NCI-H226 (cell line): ENCODE results near the gene LASP1NB.
"Not testable (repeated sequence)": the region's sequence is repeated elsewhere in the genome, so short reads cannot be mapped to it uniquely, and the experiment has no call there.

Experiments
- DNase-seq: peaks from one replicate; pipeline ENCODE4 v3.0.0-alpha.2; 2015

The LASP1NB gene

GRCh38 chr17:38897671-38898290 is 27.6 kb upstream of the LASP1NB start:
- DNase-seq: no peak

DNA sequence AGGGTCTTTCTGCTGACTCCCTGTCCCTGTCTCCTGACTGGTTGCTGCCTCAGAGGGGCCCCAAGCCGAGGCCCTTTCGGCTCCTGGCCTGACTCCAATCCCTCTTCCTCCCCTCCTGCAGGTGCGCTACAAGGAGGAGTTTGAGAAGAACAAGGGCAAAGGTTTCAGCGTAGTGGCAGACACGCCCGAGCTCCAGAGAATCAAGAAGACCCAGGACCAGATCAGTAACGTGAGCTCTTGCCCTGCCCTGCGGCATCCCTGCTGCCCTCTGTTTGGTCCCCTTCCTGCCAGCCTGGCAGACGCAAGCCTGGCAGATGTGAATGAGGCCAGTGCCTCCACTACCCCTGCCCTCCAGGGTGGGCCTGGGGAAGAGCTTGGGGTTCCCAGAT is 27.1 kb upstream of the LASP1NB start:
- no peak for DNase-seq

GRCh38 chr17:38898812-38899348 is 26.5 kb upstream of the LASP1NB start:
- peak; percentile 40 for DNase-seq

GRCh38 chr17:38899421-38899820 is 26.0 kb upstream of the LASP1NB start:
- no peak for DNase-seq

- peak; percentile 99 for DNase-seq
Observed at GRCh38 chr17:38900978-38901656, 24.3 kb upstream of the LASP1NB start.

GRCh38 chr17:38903404-38903803 is 22.0 kb upstream of the LASP1NB start:
- no peak for DNase-seq

- no peak for DNase-seq
Observed at GRCh38 chr17:38904892-38905291, 20.5 kb upstream of the LASP1NB start.

DNA sequence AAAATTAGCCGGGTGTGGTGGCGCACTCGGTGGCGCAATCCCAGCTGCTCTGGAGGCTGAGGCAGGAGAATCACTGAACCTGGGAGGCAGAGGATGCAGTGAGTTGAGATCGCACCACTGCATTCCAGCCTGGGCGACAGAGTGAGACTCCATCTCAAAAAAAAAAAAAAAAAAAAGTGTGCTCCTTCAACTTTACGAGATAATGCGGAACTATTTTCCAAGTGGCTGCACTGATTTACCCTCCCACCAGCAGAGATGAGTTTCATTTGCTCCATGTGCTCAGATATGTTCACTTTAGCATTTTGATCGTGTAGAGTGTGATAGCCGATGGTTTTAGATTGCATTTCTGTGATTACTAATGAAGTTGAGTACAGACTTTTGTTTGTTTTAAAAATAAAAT is 20.0 kb upstream of the LASP1NB start:
- no peak for DNase-seq

- DNase-seq: no peak
Observed at GRCh38 chr17:38906460-38907228, 18.8 kb upstream of the LASP1NB start.

- no peak for DNase-seq
Observed at GRCh38 chr17:38907930-38908675, 17.3 kb upstream of the LASP1NB start.

GRCh38 chr17:38908676-38909181 is 16.7 kb upstream of the LASP1NB start:
- DNase-seq: no peak

DNA sequence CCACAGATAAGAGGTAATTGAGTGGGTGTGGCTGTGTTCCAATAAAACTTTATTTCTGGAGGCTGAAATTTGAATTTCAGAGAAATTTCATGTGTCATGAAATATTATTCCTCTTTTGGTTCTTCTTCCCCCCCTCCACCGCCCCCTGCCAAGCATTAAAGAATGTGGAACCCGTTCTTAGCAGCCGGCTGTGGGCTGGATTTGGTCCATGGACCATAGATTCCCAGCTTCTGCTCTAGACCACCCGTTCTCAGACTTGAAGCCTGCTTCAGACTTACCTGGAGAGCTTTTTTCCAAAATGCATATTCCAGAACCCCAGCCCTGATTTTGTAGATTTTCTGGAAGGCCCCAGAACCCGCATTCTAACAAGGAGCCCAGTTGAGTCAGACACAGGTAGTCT is 15.1 kb upstream of the LASP1NB start:
- no peak for DNase-seq

- DNase-seq: no peak
Observed at GRCh38 chr17:38911081-38911730, 14.2 kb upstream of the LASP1NB start.

- DNase-seq: not testable (repeated sequence)
Observed at GRCh38 chr17:38911731-38912081, 13.7 kb upstream of the LASP1NB start.

- no peak for DNase-seq
Observed at GRCh38 chr17:38912221-38912813, 13.1 kb upstream of the LASP1NB start.

- no peak for DNase-seq
Observed at GRCh38 chr17:38914741-38915638, 10.4 kb upstream of the LASP1NB start.

GRCh38 chr17:38915639-38915995 is 9.8 kb upstream of the LASP1NB start:
- DNase-seq: no peak

GRCh38 chr17:38916771-38917170 is 8.6 kb upstream of the LASP1NB start:
- DNase-seq: no peak

DNA sequence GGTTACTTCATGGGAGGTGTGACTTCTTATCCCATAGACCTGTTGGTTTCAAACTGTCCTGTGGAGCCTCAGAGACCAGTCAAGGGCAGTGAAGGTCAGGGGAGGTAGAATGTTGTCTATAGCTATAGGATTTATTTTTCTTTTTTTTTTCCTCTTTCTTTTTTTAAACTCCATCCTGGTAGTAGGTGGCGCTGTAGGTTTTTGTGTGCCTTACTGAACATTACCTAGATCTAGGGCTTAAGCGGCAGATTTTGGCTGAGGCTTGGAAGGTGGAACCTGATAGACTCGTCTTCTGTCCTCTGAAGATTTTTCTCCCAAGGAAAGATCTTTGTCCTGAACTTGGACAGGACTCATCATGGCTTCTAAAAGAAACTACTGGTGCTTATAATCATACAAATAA is 8.2 kb upstream of the LASP1NB start:
- DNase-seq: no peak

DNA sequence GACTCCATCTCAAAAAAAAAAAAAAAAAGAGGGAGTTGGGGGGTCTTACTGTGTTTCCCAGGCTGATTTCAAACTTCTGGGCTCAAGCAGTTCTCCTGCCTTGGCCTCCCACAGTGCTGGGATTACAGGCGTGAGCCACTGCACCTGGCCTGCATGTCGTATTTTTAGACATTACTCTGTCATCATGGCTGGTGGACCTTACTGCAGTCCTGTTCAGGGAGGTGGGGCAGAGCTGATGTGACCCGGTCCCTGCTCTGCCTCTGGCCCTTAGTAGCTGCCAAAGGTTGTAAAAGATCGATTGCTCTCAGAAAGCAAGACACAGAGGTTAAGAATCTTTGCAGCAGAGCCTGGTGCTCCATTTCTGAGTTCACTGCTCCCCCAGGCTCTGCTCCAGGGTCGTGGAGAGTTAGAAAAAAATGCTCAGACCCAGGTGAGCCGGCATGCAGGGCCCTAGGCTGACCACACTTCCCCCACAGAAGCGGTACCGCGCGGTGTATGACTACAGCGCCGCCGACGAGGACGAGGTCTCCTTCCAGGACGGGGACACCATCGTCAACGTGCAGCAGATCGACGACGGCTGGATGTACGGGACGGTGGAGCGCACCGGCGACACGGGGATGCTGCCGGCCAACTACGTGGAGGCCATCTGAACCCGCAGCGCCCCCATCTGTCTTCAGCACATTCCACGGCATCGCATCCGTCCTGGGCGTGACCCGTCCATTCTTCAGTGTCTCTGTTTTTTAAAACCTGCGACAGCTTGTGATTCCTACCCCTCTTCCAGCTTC is 7.1 kb upstream of the LASP1NB start:
- DNase-seq: no peak
